ENCODE results near the gene EFEMP2.

DNA sequence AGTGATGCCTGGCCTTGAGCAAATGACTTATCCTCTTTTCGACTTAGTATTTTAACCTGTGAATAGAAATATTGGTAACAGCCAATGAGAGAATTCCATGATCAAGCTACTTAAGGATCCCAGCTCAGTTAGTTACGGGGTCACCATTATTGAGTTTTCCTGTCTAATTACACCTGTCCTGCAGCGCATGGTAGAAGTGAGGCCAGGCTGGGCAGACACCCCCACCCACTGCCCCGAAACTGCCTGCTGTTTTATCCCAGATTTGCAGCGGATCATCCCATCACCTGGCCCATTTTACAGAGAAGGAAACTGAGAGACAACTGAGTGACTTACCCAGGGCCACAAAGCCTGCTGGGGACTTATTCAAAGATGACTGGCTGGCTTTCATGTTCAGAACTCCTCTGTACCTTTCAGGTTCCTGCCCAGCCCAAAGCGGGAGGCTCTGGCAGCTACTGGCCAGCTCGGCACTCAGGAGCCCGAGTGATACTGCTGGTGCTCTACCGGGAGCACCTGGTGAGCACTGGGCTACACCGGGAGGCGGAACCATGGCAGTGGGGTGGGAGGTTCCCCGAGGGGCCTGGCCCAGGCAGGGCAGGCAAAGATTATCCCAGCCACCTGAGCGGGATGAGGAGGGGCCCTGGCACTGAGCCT lies 10.9 kb downstream of the EFEMP2 start:
- TF ChIP-seq, protein P1, sequence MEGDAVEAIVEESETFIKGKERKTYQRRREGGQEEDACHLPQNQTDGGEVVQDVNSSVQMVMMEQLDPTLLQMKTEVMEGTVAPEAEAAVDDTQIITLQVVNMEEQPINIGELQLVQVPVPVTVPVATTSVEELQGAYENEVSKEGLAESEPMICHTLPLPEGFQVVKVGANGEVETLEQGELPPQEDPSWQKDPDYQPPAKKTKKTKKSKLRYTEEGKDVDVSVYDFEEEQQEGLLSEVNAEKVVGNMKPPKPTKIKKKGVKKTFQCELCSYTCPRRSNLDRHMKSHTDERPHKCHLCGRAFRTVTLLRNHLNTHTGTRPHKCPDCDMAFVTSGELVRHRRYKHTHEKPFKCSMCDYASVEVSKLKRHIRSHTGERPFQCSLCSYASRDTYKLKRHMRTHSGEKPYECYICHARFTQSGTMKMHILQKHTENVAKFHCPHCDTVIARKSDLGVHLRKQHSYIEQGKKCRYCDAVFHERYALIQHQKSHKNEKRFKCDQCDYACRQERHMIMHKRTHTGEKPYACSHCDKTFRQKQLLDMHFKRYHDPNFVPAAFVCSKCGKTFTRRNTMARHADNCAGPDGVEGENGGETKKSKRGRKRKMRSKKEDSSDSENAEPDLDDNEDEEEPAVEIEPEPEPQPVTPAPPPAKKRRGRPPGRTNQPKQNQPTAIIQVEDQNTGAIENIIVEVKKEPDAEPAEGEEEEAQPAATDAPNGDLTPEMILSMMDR (IDR thresholded peaks at IDR 0.05) = no peak
- no peak for TF ChIP-seq EZH2 (IDR thresholded peaks at IDR 0.05; ENCODE audit: borderline replicate concordance, insufficient read depth, low read depth, low read length, poor library complexity, severe bottlenecking)

Measured in B cell (primary cell).